Measurements from ENCODE around the gene WNK4.

GRCh38 chr17:42778570-42778969, 1.8 kb upstream of the WNK4 start:
- TF ChIP-seq, protein P1, sequence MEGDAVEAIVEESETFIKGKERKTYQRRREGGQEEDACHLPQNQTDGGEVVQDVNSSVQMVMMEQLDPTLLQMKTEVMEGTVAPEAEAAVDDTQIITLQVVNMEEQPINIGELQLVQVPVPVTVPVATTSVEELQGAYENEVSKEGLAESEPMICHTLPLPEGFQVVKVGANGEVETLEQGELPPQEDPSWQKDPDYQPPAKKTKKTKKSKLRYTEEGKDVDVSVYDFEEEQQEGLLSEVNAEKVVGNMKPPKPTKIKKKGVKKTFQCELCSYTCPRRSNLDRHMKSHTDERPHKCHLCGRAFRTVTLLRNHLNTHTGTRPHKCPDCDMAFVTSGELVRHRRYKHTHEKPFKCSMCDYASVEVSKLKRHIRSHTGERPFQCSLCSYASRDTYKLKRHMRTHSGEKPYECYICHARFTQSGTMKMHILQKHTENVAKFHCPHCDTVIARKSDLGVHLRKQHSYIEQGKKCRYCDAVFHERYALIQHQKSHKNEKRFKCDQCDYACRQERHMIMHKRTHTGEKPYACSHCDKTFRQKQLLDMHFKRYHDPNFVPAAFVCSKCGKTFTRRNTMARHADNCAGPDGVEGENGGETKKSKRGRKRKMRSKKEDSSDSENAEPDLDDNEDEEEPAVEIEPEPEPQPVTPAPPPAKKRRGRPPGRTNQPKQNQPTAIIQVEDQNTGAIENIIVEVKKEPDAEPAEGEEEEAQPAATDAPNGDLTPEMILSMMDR (IDR thresholded peaks at IDR 0.05 in 2 of 3, conservative IDR thresholded peaks at IDR 0.05 in 1 of 3; ENCODE audit: control insufficient read depth in 2 of 3, extremely low read depth in 1 of 3, insufficient read depth in 1 of 3, low read depth in 3 of 3, low read length in 3 of 3): no peak
- TF ChIP-seq SMC3 (IDR thresholded peaks at IDR 0.05; ENCODE audit: borderline replicate concordance, low read length): no peak
- no peak for TF ChIP-seq SP1 (IDR thresholded peaks at IDR 0.05; ENCODE audit: low read depth, low read length)
- no peak for TF ChIP-seq RAD21 (IDR thresholded peaks at IDR 0.05; ENCODE audit: insufficient read depth, low read depth, low read length)
- no peak for TF ChIP-seq HDAC6 (IDR thresholded peaks at IDR 0.05; ENCODE audit: unreplicated experiment)
- TF ChIP-seq EZH2 (IDR thresholded peaks at IDR 0.05; ENCODE audit: borderline replicate concordance, control insufficient read depth, low read depth, low read length): no peak
- TF ChIP-seq CBX3 (IDR thresholded peaks at IDR 0.05; ENCODE audit: borderline replicate concordance, low read depth): no peak
- TF ChIP-seq PAX5 (IDR thresholded peaks at IDR 0.05; ENCODE audit: borderline replicate concordance, low read depth, low read length): no peak
- no peak for TF ChIP-seq JUND (IDR thresholded peaks at IDR 0.05; ENCODE audit: low read depth, low read length)
- no peak for TF ChIP-seq ESRRA (IDR thresholded peaks at IDR 0.05; ENCODE audit: low read length)
- no peak for TF ChIP-seq POLR2AphosphoS5 (IDR thresholded peaks at IDR 0.05; ENCODE audit: low read length)

Data from GM12878 (cell line).